VCaP (cell line): ENCODE results near the gene BAK1.
A peak's percentile ranks its signal among the peaks of the same experiment; 100 is the strongest.

Experiments
- H3K27ac ChIP-seq: fragments of 450-650 bp; 2 replicates; pipeline ENCODE4 v1.5.1; 2017
- CTCF ChIP-seq: fragments of 450-650 bp; conservative IDR thresholded peaks from 2 replicates; pipeline ENCODE4 v1.5.1; 2017; ENCODE audit warnings: mild to moderate bottlenecking, moderate library complexity

Gene BAK1

GRCh38 chr6:33585403-33586107 lies 5.5 kb upstream of the BAK1 start:
- peak; percentile 99 for TF ChIP-seq CTCF
- peak overlapping the region; percentile 49; the same call in 1 of the 2 replicates for H3K27ac ChIP-seq

GRCh38 chr6:33584700-33585402 lies 4.8 kb upstream of the BAK1 start:
- peak overlapping the region; percentile 49; the same call in 1 of the 2 replicates for H3K27ac ChIP-seq
- TF ChIP-seq CTCF = no peak

GRCh38 chr6:33583591-33584155 lies 3.6 kb upstream of the BAK1 start:
- H3K27ac ChIP-seq = no peak overlapping the region
- peak; percentile 63 for TF ChIP-seq CTCF

GRCh38 chr6:33581186-33581585 lies 1.1 kb upstream of the BAK1 start:
- peak overlapping the region; percentile 91 for H3K27ac ChIP-seq
- TF ChIP-seq CTCF = no peak

- TF ChIP-seq CTCF = no peak
- H3K27ac ChIP-seq = peak overlapping the region; percentile 91; the same call in 1 of the 2 replicates
Observed at GRCh38 chr6:33578588-33579011, 1.5 kb downstream of the BAK1 start.

GRCh38 chr6:33578164-33578563 lies 1.9 kb downstream of the BAK1 start:
- TF ChIP-seq CTCF = no peak
- no peak overlapping the region; the same call in 1 of the 2 replicates for H3K27ac ChIP-seq

GRCh38 chr6:33577718-33578117 lies 2.4 kb downstream of the BAK1 start:
- TF ChIP-seq CTCF = no peak
- no peak overlapping the region for H3K27ac ChIP-seq
